HepG2 (cell line): ENCODE results near the gene HMCN2. TPM values are rescaled to one million over a fixed set of nuclear protein-coding genes. Genes with fewer than 3 reads are reported as not detected.

Source experiments
- ARNT2 ChIP-seq: sonication (generic); formaldehyde crosslinking; IDR thresholded peaks from 2 replicates; pipeline ENCODE4 v1.8.0; 2022; ENCODE audit warnings: mild to moderate bottlenecking, low read depth, missing genetic modification reagents, moderate library complexity
- BORCS8-MEF2B ChIP-seq: sonication (generic); formaldehyde crosslinking; IDR thresholded peaks from 2 replicates; pipeline ENCODE4 v1.8.0; 2022; ENCODE audit warnings: mild to moderate bottlenecking, missing genetic modification reagents
- ETV6 ChIP-seq: sonication (generic); formaldehyde crosslinking; conservative IDR thresholded peaks from 2 replicates; pipeline ENCODE4 v1.4.0; 2020; ENCODE audit warnings: missing genetic modification reagents
- FOXM1 ChIP-seq: sonication (generic); formaldehyde crosslinking; IDR thresholded peaks from 2 replicates; pipeline ENCODE4 v1.5.0; 2020; ENCODE audit warnings: missing genetic modification reagents
- HNRNPK ChIP-seq: fragments of 200-400 bp; formaldehyde crosslinking; IDR thresholded peaks from 2 replicates; pipeline ENCODE4 v1.6.1; 2018; ENCODE audit warnings: low read length, low read depth, moderate library complexity, mild to moderate bottlenecking; ENCODE audit not compliant: poor library complexity, severe bottlenecking
- KDM5B ChIP-seq: sonication (generic); formaldehyde crosslinking; IDR thresholded peaks from 2 replicates; pipeline ENCODE4 v1.4.0; 2020; ENCODE audit warnings: missing genetic modification reagents, mild to moderate bottlenecking, borderline replicate concordance
- MEIS1 ChIP-seq: sonication (generic); formaldehyde crosslinking; IDR thresholded peaks from 2 replicates; pipeline ENCODE4 v1.9.0; 2021; ENCODE audit warnings: mild to moderate bottlenecking, missing genetic modification reagents, moderate library complexity, borderline replicate concordance
- REPIN1 ChIP-seq: sonication (generic); formaldehyde crosslinking; IDR thresholded peaks from 2 replicates; pipeline ENCODE4 v1.8.0; 2022; ENCODE audit warnings: missing genetic modification reagents, low read depth, mild to moderate bottlenecking, borderline replicate concordance
- TMF1 ChIP-seq: sonication (generic); formaldehyde crosslinking; IDR thresholded peaks from 2 replicates; pipeline ENCODE4 v1.8.1; 2022; ENCODE audit warnings: low read depth, missing genetic modification reagents
- XRCC5 ChIP-seq: fragments of 200-400 bp; formaldehyde crosslinking; optimal IDR thresholded peaks from 2 replicates; pipeline ENCODE3; 2017; ENCODE audit warnings: mild to moderate bottlenecking, low read length
- ZBTB1 ChIP-seq: sonication (generic); formaldehyde crosslinking; IDR thresholded peaks from 2 replicates; pipeline ENCODE4 v1.4.0; 2020; ENCODE audit warnings: missing genetic modification reagents, borderline replicate concordance
- ZFP41 ChIP-seq: sonication (generic); formaldehyde crosslinking; IDR thresholded peaks from 2 replicates; pipeline ENCODE4 v1.4.0; 2020; ENCODE audit warnings: mild to moderate bottlenecking, missing genetic modification reagents, borderline replicate concordance
- ZNF205 ChIP-seq: IDR thresholded peaks from 2 replicates; pipeline ENCODE4 v1.6.1; 2018; ENCODE audit warnings: missing biosample characterization, missing genetic modification reagents
- ZNF253 ChIP-seq: sonication (generic); formaldehyde crosslinking; IDR thresholded peaks from 2 replicates; pipeline ENCODE4 v1.8.0; 2022; ENCODE audit warnings: mild to moderate bottlenecking, missing genetic modification reagents, borderline replicate concordance
- ZNF446 ChIP-seq: sonication (generic); formaldehyde crosslinking; IDR thresholded peaks from 2 replicates; pipeline ENCODE4 v1.5.0; 2020; ENCODE audit warnings: mild to moderate bottlenecking, missing genetic modification reagents
- ZNF569 ChIP-seq: sonication (generic); formaldehyde crosslinking; IDR thresholded peaks from 2 replicates; pipeline ENCODE4 v1.5.0; 2020; ENCODE audit warnings: mild to moderate bottlenecking, missing genetic modification reagents, moderate library complexity, borderline replicate concordance
- ZNF672 ChIP-seq: sonication (generic); formaldehyde crosslinking; IDR thresholded peaks from 2 replicates; pipeline ENCODE4 v1.8.1; 2022; ENCODE audit warnings: missing genetic modification reagents
- ZSCAN22 ChIP-seq: sonication (generic); formaldehyde crosslinking; IDR thresholded peaks from 2 replicates; pipeline ENCODE4 v1.4.0; 2020; ENCODE audit warnings: mild to moderate bottlenecking, missing genetic modification reagents
- polyA plus RNA-seq, 8 experiments: library from polyadenylated mRNA; depleted of rRNA in 3 of 8; stranded (reverse) in 7 of 8; unstranded in 1 of 8; fragments of >200 nt; fragmentation: Illumina TruSeq in 4 of 8; extraction: Trizol in 4 of 8; gene quantifications; 2 replicates each; pipeline versions ENCODE4 v1.2.1 to v1.2.3, GENCODE V29; 2011 to 2016; ENCODE audit warnings: low read depth in 4 of 8, missing spikeins in 1 of 8, mixed read lengths in 1 of 8; ENCODE audit not compliant: insufficient read depth in 1 of 8
- total RNA-seq, 5 experiments: library from RNA; depleted of rRNA; stranded (reverse); fragments of >200 nt; fragmentation: Illumina TruSeq; extraction: Trizol; gene quantifications; 2 replicates each; pipeline ENCODE4 v1.2.3, GENCODE V29; 2016; ENCODE audit warnings: low read depth in 1 of 5
- TF ChIP-seq, protein P1 (sequence below): sonication (generic); formaldehyde crosslinking; IDR thresholded peaks from 2 replicates; pipeline ENCODE4 v1.5.1; 2020; ENCODE audit warnings: missing genetic modification reagents, mild to moderate bottlenecking, borderline replicate concordance
- TF ChIP-seq, protein P2 (sequence below): sonication (generic); formaldehyde crosslinking; conservative IDR thresholded peaks from 2 replicates; pipeline ENCODE4 v1.4.0; 2020; ENCODE audit warnings: missing genetic modification reagents
- TF ChIP-seq, protein P3 (sequence below), 2 experiments: IDR thresholded peaks; 2 replicates each; pipeline ENCODE4 v1.6.1; 2011 to 2012; ENCODE audit warnings: low read length in 2 of 2, borderline replicate concordance in 1 of 2, low read depth in 1 of 2, mild to moderate bottlenecking in 1 of 2, moderate library complexity in 1 of 2
- TF ChIP-seq, protein P4 (sequence below): sonication (generic); formaldehyde crosslinking; IDR thresholded peaks from 2 replicates; pipeline ENCODE4 v1.4.0; 2020; ENCODE audit warnings: missing genetic modification reagents, mild to moderate bottlenecking, borderline replicate concordance

Gene HMCN2
- total and polyA plus RNA-seq, 2 of the 13 experiments (the other 11 are each of a cell fraction or from before 2014, with no cell fraction given): 0.09 TPM; not detected in 1

DNA sequence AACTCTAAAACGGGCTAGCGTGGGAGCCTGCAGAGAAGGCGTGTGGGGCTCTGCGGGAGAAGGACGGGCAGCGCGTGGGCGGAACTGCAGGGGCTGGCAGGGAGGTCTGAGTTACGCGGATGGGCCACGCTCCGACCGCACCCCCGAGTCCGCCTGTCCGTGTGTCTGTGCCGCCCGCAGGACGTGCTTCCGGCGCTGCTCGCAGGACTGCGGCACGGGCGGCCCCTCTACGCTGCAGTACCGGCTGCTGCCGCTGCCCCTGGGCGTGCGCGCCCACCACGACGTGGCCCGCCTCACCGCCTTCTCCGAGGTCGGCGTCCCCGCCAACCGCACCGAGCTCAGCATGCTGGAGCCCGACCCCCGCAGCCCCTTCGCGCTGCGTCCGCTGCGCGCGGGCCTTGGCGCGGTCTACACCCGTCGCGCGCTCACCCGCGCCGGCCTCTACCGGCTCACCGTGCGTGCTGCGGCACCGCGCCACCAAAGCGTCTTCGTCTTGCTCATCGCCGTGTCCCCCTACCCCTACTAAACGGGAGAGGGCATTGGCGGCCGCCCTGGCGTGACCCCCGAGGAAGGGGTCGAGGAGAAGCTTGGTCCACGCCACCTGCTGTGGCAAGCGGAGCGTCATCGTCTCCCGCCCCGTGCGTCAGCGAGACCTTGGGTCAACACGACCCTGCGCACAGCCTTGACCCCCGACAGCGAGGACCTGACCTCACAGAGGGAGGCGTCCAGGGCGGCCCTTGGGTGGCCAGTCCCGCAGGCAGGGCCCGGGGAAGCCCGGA lies 167.8 kb downstream of the HMCN2 start (continued):
- TF ChIP-seq XRCC5 (no peak), BORCS8-MEF2B (peak; percentile 82), HNRNPK (no peak), FOXM1 (CRISPR knock-in tag) (no peak), MEIS1 (CRISPR knock-in tag) (no peak), ZSCAN22 (CRISPR knock-in tag) (no peak), REPIN1 (CRISPR knock-in tag) (peak; percentile 22; the same call in 1 of the 2 replicates), TMF1 (no peak), ZFP41 (CRISPR knock-in tag) (0 out of 2 replicates have a peak, but pooled peaks have one; percentile 60), ZNF253 (CRISPR knock-in tag) (peak; percentile 72), ETV6 (no peak), ZNF205 (CRISPR knock-in tag) (no peak), KDM5B (peak; percentile 85), ZBTB1 (CRISPR knock-in tag) (no peak), ZNF569 (no peak), ZNF672 (CRISPR knock-in tag) (no peak), ZNF446 (CRISPR knock-in tag) (peak; percentile 91), ARNT2 (CRISPR knock-in tag) (peak; percentile 89)
- TF ChIP-seq, protein P1, sequence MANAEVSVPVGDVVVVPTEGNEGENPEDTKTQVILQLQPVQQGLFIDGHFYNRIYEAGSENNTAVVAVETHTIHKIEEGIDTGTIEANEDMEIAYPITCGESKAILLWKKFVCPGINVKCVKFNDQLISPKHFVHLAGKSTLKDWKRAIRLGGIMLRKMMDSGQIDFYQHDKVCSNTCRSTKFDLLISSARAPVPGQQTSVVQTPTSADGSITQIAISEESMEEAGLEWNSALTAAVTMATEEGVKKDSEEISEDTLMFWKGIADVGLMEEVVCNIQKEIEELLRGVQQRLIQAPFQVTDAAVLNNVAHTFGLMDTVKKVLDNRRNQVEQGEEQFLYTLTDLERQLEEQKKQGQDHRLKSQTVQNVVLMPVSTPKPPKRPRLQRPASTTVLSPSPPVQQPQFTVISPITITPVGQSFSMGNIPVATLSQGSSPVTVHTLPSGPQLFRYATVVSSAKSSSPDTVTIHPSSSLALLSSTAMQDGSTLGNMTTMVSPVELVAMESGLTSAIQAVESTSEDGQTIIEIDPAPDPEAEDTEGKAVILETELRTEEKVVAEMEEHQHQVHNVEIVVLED: peak; percentile 73; the same call in 1 of the 2 replicates
- TF ChIP-seq, protein P2, sequence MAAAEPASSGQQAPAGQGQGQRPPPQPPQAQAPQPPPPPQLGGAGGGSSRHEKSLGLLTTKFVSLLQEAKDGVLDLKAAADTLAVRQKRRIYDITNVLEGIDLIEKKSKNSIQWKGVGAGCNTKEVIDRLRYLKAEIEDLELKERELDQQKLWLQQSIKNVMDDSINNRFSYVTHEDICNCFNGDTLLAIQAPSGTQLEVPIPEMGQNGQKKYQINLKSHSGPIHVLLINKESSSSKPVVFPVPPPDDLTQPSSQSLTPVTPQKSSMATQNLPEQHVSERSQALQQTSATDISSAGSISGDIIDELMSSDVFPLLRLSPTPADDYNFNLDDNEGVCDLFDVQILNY (CRISPR knock-in tag): no peak
- TF ChIP-seq, protein P3, sequence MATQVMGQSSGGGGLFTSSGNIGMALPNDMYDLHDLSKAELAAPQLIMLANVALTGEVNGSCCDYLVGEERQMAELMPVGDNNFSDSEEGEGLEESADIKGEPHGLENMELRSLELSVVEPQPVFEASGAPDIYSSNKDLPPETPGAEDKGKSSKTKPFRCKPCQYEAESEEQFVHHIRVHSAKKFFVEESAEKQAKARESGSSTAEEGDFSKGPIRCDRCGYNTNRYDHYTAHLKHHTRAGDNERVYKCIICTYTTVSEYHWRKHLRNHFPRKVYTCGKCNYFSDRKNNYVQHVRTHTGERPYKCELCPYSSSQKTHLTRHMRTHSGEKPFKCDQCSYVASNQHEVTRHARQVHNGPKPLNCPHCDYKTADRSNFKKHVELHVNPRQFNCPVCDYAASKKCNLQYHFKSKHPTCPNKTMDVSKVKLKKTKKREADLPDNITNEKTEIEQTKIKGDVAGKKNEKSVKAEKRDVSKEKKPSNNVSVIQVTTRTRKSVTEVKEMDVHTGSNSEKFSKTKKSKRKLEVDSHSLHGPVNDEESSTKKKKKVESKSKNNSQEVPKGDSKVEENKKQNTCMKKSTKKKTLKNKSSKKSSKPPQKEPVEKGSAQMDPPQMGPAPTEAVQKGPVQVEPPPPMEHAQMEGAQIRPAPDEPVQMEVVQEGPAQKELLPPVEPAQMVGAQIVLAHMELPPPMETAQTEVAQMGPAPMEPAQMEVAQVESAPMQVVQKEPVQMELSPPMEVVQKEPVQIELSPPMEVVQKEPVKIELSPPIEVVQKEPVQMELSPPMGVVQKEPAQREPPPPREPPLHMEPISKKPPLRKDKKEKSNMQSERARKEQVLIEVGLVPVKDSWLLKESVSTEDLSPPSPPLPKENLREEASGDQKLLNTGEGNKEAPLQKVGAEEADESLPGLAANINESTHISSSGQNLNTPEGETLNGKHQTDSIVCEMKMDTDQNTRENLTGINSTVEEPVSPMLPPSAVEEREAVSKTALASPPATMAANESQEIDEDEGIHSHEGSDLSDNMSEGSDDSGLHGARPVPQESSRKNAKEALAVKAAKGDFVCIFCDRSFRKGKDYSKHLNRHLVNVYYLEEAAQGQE (IDR thresholded peaks at IDR 0.05; ENCODE audit: borderline replicate concordance in 1 of 2, low read depth in 1 of 2, low read length in 2 of 2): no peak
- TF ChIP-seq, protein P4, sequence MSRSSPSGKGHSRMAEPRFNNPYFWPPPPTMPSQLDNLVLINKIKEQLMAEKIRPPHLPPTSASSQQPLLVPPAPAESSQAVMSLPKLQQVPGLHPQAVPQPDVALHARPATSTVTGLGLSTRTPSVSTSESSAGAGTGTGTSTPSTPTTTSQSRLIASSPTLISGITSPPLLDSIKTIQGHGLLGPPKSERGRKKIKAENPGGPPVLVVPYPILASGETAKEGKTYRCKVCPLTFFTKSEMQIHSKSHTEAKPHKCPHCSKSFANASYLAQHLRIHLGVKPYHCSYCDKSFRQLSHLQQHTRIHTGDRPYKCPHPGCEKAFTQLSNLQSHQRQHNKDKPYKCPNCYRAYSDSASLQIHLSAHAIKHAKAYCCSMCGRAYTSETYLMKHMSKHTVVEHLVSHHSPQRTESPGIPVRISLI (CRISPR knock-in tag): no peak
